PC-3 (cell line): Measurements from ENCODE around the gene DNAH17. TPM values are rescaled to one million over a fixed set of nuclear protein-coding genes. Genes with fewer than 3 reads are reported as not detected.
"Not testable (repeated sequence)": the region's sequence is repeated elsewhere in the genome, so short reads cannot be mapped to it uniquely, and the experiment has no call there.

Experiments
- ATAC-seq: fragments of 200-7000 bp; cut with Tn5 transposase; 2 replicates; pipeline ENCODE4 v1.9.1; 2020; ENCODE audit warnings: mild to moderate bottlenecking, moderate library complexity
- BruUV-seq: library from RNA; stranded (reverse); fragments of 400-500 nt; replicated peaks from 2 replicates; lab custom pipeline; 2021; lab: Mats Ljungman, UMichigan
- CTCF ChIA-PET: fragments of 300-600 bp; sonication (Branson Sonifier 250); formaldehyde crosslinking; loops from one replicate; lab custom pipeline; 2022; ENCODE audit warnings: antibody characterized with exemption; lab: Charles Lee
- POLR2A ChIA-PET: fragments of 300-600 bp; sonication (Branson Sonifier 250); formaldehyde crosslinking; loops from one replicate; lab custom pipeline; 2022; ENCODE audit warnings: antibody characterized with exemption; ENCODE audit not compliant: unreplicated experiment; lab: Charles Lee
- DNase-seq: peaks from one replicate; pipeline ENCODE4 v3.0.0-alpha.2; 2015
- H2AFZ ChIP-seq: fragments of 300-600 bp; sonication (generic); 2 replicates; pipeline ENCODE4 v1.6.0; 2016; ENCODE audit warnings: antibody characterized with exemption, low read length
- H3F3A ChIP-seq: fragments of 300-600 bp; sonication (generic); one replicate; pipeline ENCODE4 v1.6.0; 2017; ENCODE audit warnings: antibody characterized with exemption, low read length, control low read depth, mild to moderate bottlenecking; ENCODE audit not compliant: unreplicated experiment
- H3K27ac ChIP-seq: fragments of 300-600 bp; sonication (generic); 2 replicates; pipeline ENCODE4 v1.5.1; 2016; ENCODE audit warnings: mild to moderate bottlenecking, low read length
- H3K27me3 ChIP-seq: fragments of 300-600 bp; sonication (generic); 2 replicates; pipeline ENCODE4 v1.6.1; 2016; ENCODE audit warnings: low read length, mixed read lengths
- H3K36me3 ChIP-seq: fragments of 300-600 bp; sonication (generic); 2 replicates; pipeline ENCODE4 v1.6.1; 2016; ENCODE audit warnings: low read depth, mixed run types, low read length, mixed read lengths
- H3K4me1 ChIP-seq: fragments of 300-600 bp; sonication (generic); 2 replicates; pipeline ENCODE4 v1.5.1; 2016; ENCODE audit warnings: low read length; ENCODE audit not compliant: insufficient read depth
- H3K4me2 ChIP-seq: fragments of 300-600 bp; sonication (generic); 2 replicates; pipeline ENCODE4 v1.6.0; 2016; ENCODE audit warnings: low read length
- H3K4me3 ChIP-seq: fragments of 300-600 bp; sonication (generic); 2 replicates; pipeline ENCODE4 v1.5.1; 2016; ENCODE audit warnings: mild to moderate bottlenecking, low read length, mixed read lengths
- H3K79me2 ChIP-seq: fragments of 300-600 bp; sonication (generic); 2 replicates; pipeline ENCODE4 v1.6.1; 2017; ENCODE audit warnings: low read length, mixed read lengths
- H3K9ac ChIP-seq: fragments of 300-600 bp; sonication (generic); 2 replicates; pipeline ENCODE4 v1.6.0; 2016; ENCODE audit warnings: mild to moderate bottlenecking, low read length
- H3K9me2 ChIP-seq: fragments of 300-600 bp; sonication (generic); replicated peaks from 2 replicates; pipeline ENCODE4 v1.6.1; 2016; ENCODE audit warnings: mixed run types, low read length, mixed read lengths
- H3K9me3 ChIP-seq: fragments of 300-600 bp; sonication (generic); 2 replicates; pipeline ENCODE4 v1.6.1; 2016; ENCODE audit warnings: low read length, mixed read lengths
- H4K20me1 ChIP-seq: fragments of 300-600 bp; sonication (generic); 2 replicates; pipeline ENCODE4 v1.6.1; 2016; ENCODE audit warnings: low read length, mixed read lengths
- CTCF ChIP-seq: fragments of 300-600 bp; sonication (generic); conservative IDR thresholded peaks from 2 replicates; pipeline ENCODE4 v1.5.1; 2017; ENCODE audit warnings: antibody characterized with exemption, low read depth, mild to moderate bottlenecking, low read length
- EZH2 ChIP-seq: fragments of 300-600 bp; sonication (generic); IDR thresholded peaks from one replicate; pipeline ENCODE4 v1.6.1; 2017; ENCODE audit warnings: antibody characterized with exemption, mild to moderate bottlenecking, low read length; ENCODE audit not compliant: unreplicated experiment
- EZH2phosphoT487 ChIP-seq: fragments of 300-600 bp; sonication (generic); IDR thresholded peaks from 2 replicates; pipeline ENCODE4 v1.6.1; 2018; ENCODE audit warnings: mild to moderate bottlenecking, antibody characterized with exemption, low read length, borderline replicate concordance
- intact Hi-C: fragments of 100-400 bp; cut with micrococcal nuclease; formaldehyde crosslinking; loops from 2 replicates; pipeline ENCODE4 v1.9.0; 2023
- total RNA-seq: library from RNA; depleted of rRNA; stranded (reverse); fragments of >200 nt; gene quantifications from 2 replicates; pipeline ENCODE4 v1.2.3, GENCODE V29; 2014

DNAH17 gene
- total RNA-seq, 1 experiment from 2014 or later, result 0.04 TPM

GRCh38 chr17:78506454-78507309 is 70.5 kb downstream of the DNAH17 start:
- intact Hi-C loops, result loop anchor here (5.0 kb wide), 1 partner anchor 86 kb away; no protein-coding TSS in a partner anchor
- BruUV-seq, result no TSS peak
- ChIA-PET CTCF (no interaction called here), POLR2A (no interaction called here)
- no peaks in the 10 kb centered on the region for H3K9me2 ChIP-seq
- peaks cover 12% of the 10 kb centered on the region for H3K27me3 ChIP-seq
- no peaks in the 10 kb centered on the region for H3K9me3 ChIP-seq
- H3K27ac ChIP-seq, result no peak overlapping the region
- no peak overlapping the region for H3K4me3 ChIP-seq
- H3K4me2 ChIP-seq, result no peak overlapping the region
- H2AFZ ChIP-seq, result no peak overlapping the region
- no peak for TF ChIP-seq EZH2phosphoT487
- no peak for TF ChIP-seq CTCF
- no peak for TF ChIP-seq EZH2
- ATAC-seq (no peak), DNase-seq (no peak)
- H3K36me3 ChIP-seq, result no peaks in the 10 kb centered on the region
- no peaks in the 10 kb centered on the region for H4K20me1 ChIP-seq
- no peak overlapping the region for H3K9ac ChIP-seq
- no peaks in the 10 kb centered on the region for H3F3A ChIP-seq
- H3K4me1 ChIP-seq, result peaks cover 10% of the 10 kb centered on the region
- no peaks in the 10 kb centered on the region for H3K79me2 ChIP-seq

GRCh38 chr17:78504156-78504925 is 72.9 kb downstream of the DNAH17 start:
- Histone ChIP-seq H3K79me2 (no peaks in the 10 kb centered on the region), H3K27me3 (peaks cover 12% of the 10 kb centered on the region), H3K4me2 (peak overlapping the region; percentile 66), H3K27ac (peak overlapping the region; percentile 58), H3F3A (no peaks in the 10 kb centered on the region), H3K4me1 (peaks cover 10% of the 10 kb centered on the region), H4K20me1 (no peaks in the 10 kb centered on the region), H3K9me2 (no peaks in the 10 kb centered on the region), H3K36me3 (no peaks in the 10 kb centered on the region), H3K4me3 (peak overlapping the region; percentile 14; the same call in 1 of the 2 replicates), H3K9ac (no peak overlapping the region), H2AFZ (no peak overlapping the region), H3K9me3 (no peaks in the 10 kb centered on the region)
- CTCF ChIA-PET, result no interaction called here
- DNase-seq (no peak), ATAC-seq (no peak)
- BruUV-seq, result no TSS peak
- TF ChIP-seq EZH2, result no peak
- no peak for TF ChIP-seq EZH2phosphoT487
- no peak for TF ChIP-seq CTCF
- intact Hi-C loops, result loop anchor here (2.0 kb wide), 1 partner anchor 204 kb away; no protein-coding TSS in a partner anchor
- POLR2A ChIA-PET, result no interaction called here

GRCh38 chr17:78503388-78503787 is 73.8 kb downstream of the DNAH17 start:
- H3K27me3 ChIP-seq, result peaks cover 12% of the 10 kb centered on the region
- CTCF ChIA-PET, POLR2A ChIA-PET, BruUV-seq, DNase-seq, intact Hi-C loops, H4K20me1 ChIP-seq, H3K36me3 ChIP-seq, H3K4me2 ChIP-seq, H3K9me3 ChIP-seq, H3K9me2 ChIP-seq, H3K4me1 ChIP-seq, ATAC-seq, H3K9ac ChIP-seq, H2AFZ ChIP-seq, H3F3A ChIP-seq, H3K4me3 ChIP-seq, H3K27ac ChIP-seq, H3K79me2 ChIP-seq: not testable (repeated sequence)
